SK-N-SH treated with all-trans-retinoic acid at 6 μM for 48 hours (cell line): Measurements from ENCODE around the gene OR2J2.

Source experiments
- ATAC-seq: fragments of 200-7000 bp; cut with Tn5 transposase; 3 replicates; pipeline ENCODE4 v1.9.1; 2020; ENCODE audit warnings: mild to moderate bottlenecking, moderate library complexity
- ARNTL ChIP-seq: fragments of 450-650 bp; formaldehyde crosslinking; IDR thresholded peaks from 2 replicates; pipeline ENCODE4 v1.5.0; 2020; ENCODE audit warnings: low read depth, mild to moderate bottlenecking, moderate library complexity, borderline replicate concordance
- BACH2 ChIP-seq: fragments of 250-450 bp; sonication (Bioruptor Pico); IDR thresholded peaks from 2 replicates; pipeline ENCODE4 v1.9.0; 2021; ENCODE audit warnings: mild to moderate bottlenecking, borderline replicate concordance
- CSDC2 ChIP-seq: fragments of 250-450 bp; sonication (Bioruptor Pico); IDR thresholded peaks from 2 replicates; pipeline ENCODE4 v1.5.0; 2020; ENCODE audit warnings: mild to moderate bottlenecking, moderate library complexity
- CSRNP3 ChIP-seq: fragments of 250-450 bp; sonication (Bioruptor Pico); IDR thresholded peaks from 2 replicates; pipeline ENCODE4 v1.5.1; 2021; ENCODE audit warnings: mild to moderate bottlenecking, moderate library complexity
- ESRRG ChIP-seq: fragments of 250-450 bp; sonication (Bioruptor Pico); IDR thresholded peaks from 2 replicates; pipeline ENCODE4 v1.6.1; 2021; ENCODE audit warnings: mild to moderate bottlenecking
- GLIS3 ChIP-seq: fragments of 250-450 bp; sonication (Bioruptor Pico); IDR thresholded peaks from 2 replicates; pipeline ENCODE4 v1.5.0; 2020; ENCODE audit warnings: mild to moderate bottlenecking, moderate library complexity
- ISL1 ChIP-seq: fragments of 250-450 bp; sonication (Bioruptor Pico); IDR thresholded peaks from 2 replicates; pipeline ENCODE4 v2.1.2; 2022; ENCODE audit warnings: mild to moderate bottlenecking, moderate library complexity
- OSR1 ChIP-seq: fragments of 250-450 bp; sonication (Bioruptor Pico); IDR thresholded peaks from 2 replicates; pipeline ENCODE4 v1.8.0; 2022; ENCODE audit warnings: moderate library complexity, mild to moderate bottlenecking, inconsistent platforms
- PATZ1 ChIP-seq: fragments of 250-450 bp; sonication (Bioruptor Pico); IDR thresholded peaks from 2 replicates; pipeline ENCODE4 v1.8.0; 2020; ENCODE audit warnings: mild to moderate bottlenecking, moderate library complexity, borderline replicate concordance
- POU6F1 ChIP-seq: fragments of 250-450 bp; sonication (Bioruptor Pico); IDR thresholded peaks from 2 replicates; pipeline ENCODE4 v1.8.0; 2021; ENCODE audit warnings: low read depth, mild to moderate bottlenecking, moderate library complexity, borderline replicate concordance
- PPARA ChIP-seq: fragments of 250-450 bp; sonication (Bioruptor Pico); IDR thresholded peaks from 2 replicates; pipeline ENCODE4 v1.5.0; 2020; ENCODE audit warnings: mild to moderate bottlenecking, borderline replicate concordance
- RARB ChIP-seq: fragments of 250-450 bp; sonication (Bioruptor Pico); IDR thresholded peaks from 2 replicates; pipeline ENCODE4 v1.8.0; 2021; ENCODE audit warnings: mild to moderate bottlenecking, moderate library complexity
- SNAI2 ChIP-seq: fragments of 250-450 bp; sonication (Bioruptor Pico); IDR thresholded peaks from 2 replicates; pipeline ENCODE4 v1.5.0; 2020; ENCODE audit warnings: mild to moderate bottlenecking, moderate library complexity
- TCF4 ChIP-seq: fragments of 250-450 bp; sonication (Bioruptor Pico); IDR thresholded peaks from 2 replicates; pipeline ENCODE4 v1.8.0; 2021; ENCODE audit warnings: mild to moderate bottlenecking, moderate library complexity, borderline replicate concordance
- TOX ChIP-seq: fragments of 250-450 bp; sonication (Bioruptor Pico); IDR thresholded peaks from 2 replicates; pipeline ENCODE4 v1.8.0; 2021; ENCODE audit warnings: mild to moderate bottlenecking, moderate library complexity, borderline replicate concordance
- ZC3H10 ChIP-seq: fragments of 250-450 bp; sonication (Bioruptor Pico); IDR thresholded peaks from 2 replicates; pipeline ENCODE4 v1.5.1; 2021; ENCODE audit warnings: mild to moderate bottlenecking, moderate library complexity
- ZFP3 ChIP-seq: fragments of 250-450 bp; sonication (Bioruptor Pico); IDR thresholded peaks from 2 replicates; pipeline ENCODE4 v1.5.0; 2020; ENCODE audit warnings: mild to moderate bottlenecking, moderate library complexity
- ZFP30 ChIP-seq: fragments of 450-650 bp; formaldehyde crosslinking; IDR thresholded peaks from 2 replicates; pipeline ENCODE4 v1.5.0; 2022; ENCODE audit warnings: mild to moderate bottlenecking, moderate library complexity
- ZNF565 ChIP-seq: fragments of 450-650 bp; formaldehyde crosslinking; conservative IDR thresholded peaks from 2 replicates; pipeline ENCODE4 v1.5.0; 2020; ENCODE audit warnings: low read depth, mild to moderate bottlenecking, moderate library complexity
- ZNF70 ChIP-seq: fragments of 450-650 bp; formaldehyde crosslinking; IDR thresholded peaks from 2 replicates; pipeline ENCODE4 v1.5.0; 2020; ENCODE audit warnings: mild to moderate bottlenecking, moderate library complexity
- ZNF8 ChIP-seq: fragments of 450-650 bp; formaldehyde crosslinking; IDR thresholded peaks from 2 replicates; pipeline ENCODE4 v1.5.0; 2020; ENCODE audit warnings: mild to moderate bottlenecking, moderate library complexity
- TF ChIP-seq, protein P1 (sequence below): fragments of 250-450 bp; sonication (Bioruptor Pico); IDR thresholded peaks from 2 replicates; pipeline ENCODE4 v1.5.0; 2020; ENCODE audit warnings: mild to moderate bottlenecking, moderate library complexity
- TF ChIP-seq, protein P2 (sequence below): fragments of 250-450 bp; sonication (Bioruptor Pico); IDR thresholded peaks from 2 replicates; pipeline ENCODE4 v1.5.1; 2020; ENCODE audit warnings: low read depth, mild to moderate bottlenecking, moderate library complexity

The OR2J2 gene

DNA sequence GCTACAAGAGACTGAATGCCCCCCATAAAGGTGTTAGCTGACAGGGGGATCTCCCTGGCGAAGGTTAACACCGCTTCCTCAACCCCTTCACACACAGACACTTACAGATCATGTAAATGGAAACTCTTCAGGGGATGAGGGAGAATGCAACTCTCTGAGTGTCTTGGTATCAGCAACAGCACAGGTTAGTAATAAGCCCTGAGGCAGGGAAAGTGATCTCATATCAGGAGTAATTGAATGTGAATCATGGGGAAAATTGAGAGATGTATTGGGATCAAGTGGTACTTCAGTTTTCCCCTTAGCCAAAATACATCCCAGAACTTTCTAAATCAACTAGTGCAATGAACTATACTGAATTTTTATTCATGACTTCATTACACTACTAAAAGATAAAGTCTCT is 39.0 kb upstream of the OR2J2 start:
- no peak for ATAC-seq
- TF ChIP-seq BACH2 (CRISPR knock-in tag) (no peak), CSDC2 (CRISPR knock-in tag) (no peak), ARNTL (CRISPR knock-in tag) (no peak), ZFP30 (CRISPR knock-in tag) (no peak), OSR1 (CRISPR knock-in tag) (no peak), ZC3H10 (CRISPR knock-in tag) (no peak), GLIS3 (no peak), PATZ1 (CRISPR knock-in tag) (no peak), CSRNP3 (CRISPR knock-in tag) (no peak), POU6F1 (CRISPR knock-in tag) (no peak), ISL1 (no peak), ESRRG (CRISPR knock-in tag) (no peak), PPARA (CRISPR knock-in tag) (no peak), RARB (CRISPR knock-in tag) (no peak), TOX (no peak), TCF4 (CRISPR knock-in tag) (no peak), ZNF8 (CRISPR knock-in tag) (no peak)
- TF ChIP-seq, protein P1, sequence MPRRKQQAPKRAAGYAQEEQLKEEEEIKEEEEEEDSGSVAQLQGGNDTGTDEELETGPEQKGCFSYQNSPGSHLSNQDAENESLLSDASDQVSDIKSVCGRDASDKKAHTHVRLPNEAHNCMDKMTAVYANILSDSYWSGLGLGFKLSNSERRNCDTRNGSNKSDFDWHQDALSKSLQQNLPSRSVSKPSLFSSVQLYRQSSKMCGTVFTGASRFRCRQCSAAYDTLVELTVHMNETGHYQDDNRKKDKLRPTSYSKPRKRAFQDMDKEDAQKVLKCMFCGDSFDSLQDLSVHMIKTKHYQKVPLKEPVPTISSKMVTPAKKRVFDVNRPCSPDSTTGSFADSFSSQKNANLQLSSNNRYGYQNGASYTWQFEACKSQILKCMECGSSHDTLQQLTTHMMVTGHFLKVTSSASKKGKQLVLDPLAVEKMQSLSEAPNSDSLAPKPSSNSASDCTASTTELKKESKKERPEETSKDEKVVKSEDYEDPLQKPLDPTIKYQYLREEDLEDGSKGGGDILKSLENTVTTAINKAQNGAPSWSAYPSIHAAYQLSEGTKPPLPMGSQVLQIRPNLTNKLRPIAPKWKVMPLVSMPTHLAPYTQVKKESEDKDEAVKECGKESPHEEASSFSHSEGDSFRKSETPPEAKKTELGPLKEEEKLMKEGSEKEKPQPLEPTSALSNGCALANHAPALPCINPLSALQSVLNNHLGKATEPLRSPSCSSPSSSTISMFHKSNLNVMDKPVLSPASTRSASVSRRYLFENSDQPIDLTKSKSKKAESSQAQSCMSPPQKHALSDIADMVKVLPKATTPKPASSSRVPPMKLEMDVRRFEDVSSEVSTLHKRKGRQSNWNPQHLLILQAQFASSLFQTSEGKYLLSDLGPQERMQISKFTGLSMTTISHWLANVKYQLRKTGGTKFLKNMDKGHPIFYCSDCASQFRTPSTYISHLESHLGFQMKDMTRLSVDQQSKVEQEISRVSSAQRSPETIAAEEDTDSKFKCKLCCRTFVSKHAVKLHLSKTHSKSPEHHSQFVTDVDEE (CRISPR knock-in tag): no peak
- TF ChIP-seq, protein P2, sequence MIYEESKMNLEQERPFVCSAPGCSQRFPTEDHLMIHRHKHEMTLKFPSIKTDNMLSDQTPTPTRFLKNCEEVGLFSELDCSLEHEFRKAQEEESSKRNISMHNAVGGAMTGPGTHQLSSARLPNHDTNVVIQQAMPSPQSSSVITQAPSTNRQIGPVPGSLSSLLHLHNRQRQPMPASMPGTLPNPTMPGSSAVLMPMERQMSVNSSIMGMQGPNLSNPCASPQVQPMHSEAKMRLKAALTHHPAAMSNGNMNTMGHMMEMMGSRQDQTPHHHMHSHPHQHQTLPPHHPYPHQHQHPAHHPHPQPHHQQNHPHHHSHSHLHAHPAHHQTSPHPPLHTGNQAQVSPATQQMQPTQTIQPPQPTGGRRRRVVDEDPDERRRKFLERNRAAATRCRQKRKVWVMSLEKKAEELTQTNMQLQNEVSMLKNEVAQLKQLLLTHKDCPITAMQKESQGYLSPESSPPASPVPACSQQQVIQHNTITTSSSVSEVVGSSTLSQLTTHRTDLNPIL (CRISPR knock-in tag): no peak

- ATAC-seq: no peak
- no peak for TF ChIP-seq TOX
- no peak for TF ChIP-seq BACH2 (CRISPR knock-in tag)
- TF ChIP-seq ZNF8 (CRISPR knock-in tag): no peak
- TF ChIP-seq ZFP30 (CRISPR knock-in tag): no peak
- TF ChIP-seq CSDC2 (CRISPR knock-in tag): no peak
- TF ChIP-seq GLIS3: no peak
- no peak for TF ChIP-seq ZC3H10 (CRISPR knock-in tag)
- no peak for TF ChIP-seq PATZ1 (CRISPR knock-in tag)
- no peak for TF ChIP-seq ZNF70 (CRISPR knock-in tag)
- no peak for TF ChIP-seq PPARA (CRISPR knock-in tag)
- TF ChIP-seq ISL1: no peak
- TF ChIP-seq SNAI2 (CRISPR knock-in tag): no peak
- TF ChIP-seq ZFP3 (CRISPR knock-in tag): no peak
- no peak for TF ChIP-seq TCF4 (CRISPR knock-in tag)
- TF ChIP-seq CSRNP3 (CRISPR knock-in tag): no peak
- TF ChIP-seq, protein P1 (CRISPR knock-in tag): no peak
- no peak for TF ChIP-seq ESRRG (CRISPR knock-in tag)
- no peak for TF ChIP-seq OSR1 (CRISPR knock-in tag)
- TF ChIP-seq ARNTL (CRISPR knock-in tag): no peak
- no peak for TF ChIP-seq ZNF565 (CRISPR knock-in tag)
- TF ChIP-seq, all 23 proteins: peak for 0
These were observed 33.0 kb upstream of the OR2J2 start for GRCh38 chr6:29137724-29138123.
